Stimulated activated naive CD8-positive, alpha-beta T cell treated with anti-CD3 and anti-CD28 coated beads, Interleukin-15, amount 100 ng/mL, for 72 hours (primary cell): ENCODE measurements around the gene UBL4A.
A peak's percentile ranks its signal among the peaks of the same experiment; 100 is the strongest.

Source experiments
- ATAC-seq: fragments of 150-1000 bp; cut with Tn5 transposase; 2 replicates; pipeline ENCODE4 v1.10.0; 2021; ENCODE audit warnings: mild to moderate bottlenecking, moderate library complexity
- DNase-seq, 2 donors: peaks; one replicate each; pipeline ENCODE4 v3.0.0; 2021 to 2022
- H3K27ac Mint-ChIP-seq, 2 donors: one replicate each; pipeline ENCODE4 v1.8.0; 2022; ENCODE audit warnings: mild to moderate bottlenecking in 2 of 2, mixed read lengths in 2 of 2, moderate library complexity in 2 of 2
- H3K27me3 Mint-ChIP-seq: one replicate; pipeline ENCODE4 v1.8.0; 2022; ENCODE audit warnings: mixed read lengths
- H3K4me1 Mint-ChIP-seq: one replicate; pipeline ENCODE4 v1.8.0; 2022; ENCODE audit warnings: mild to moderate bottlenecking, mixed read lengths
- H3K4me3 Mint-ChIP-seq, 2 donors: one replicate each; pipeline ENCODE4 v1.8.0; 2022; ENCODE audit warnings: mild to moderate bottlenecking in 2 of 2, mixed read lengths in 2 of 2, moderate library complexity in 1 of 2
- H3K9me3 Mint-ChIP-seq, 2 donors: one replicate each; pipeline ENCODE4 v1.8.0; 2022; ENCODE audit warnings: mixed read lengths in 2 of 2

The UBL4A gene

GRCh38 chrX:154486396-154487207, at the start of gene UBL4A:
Gene UBL4A, minus strand, starts transcription at chrX:154486615. Its CDS starts 31 bp downstream, at chrX:154486584.
- ATAC-seq (peak; percentile 39), DNase-seq (peak; percentile 50 to 54)
- Mint-ChIP-seq H3K4me1 (peaks cover 65% of the 10 kb centered on the region), H3K27ac (peak within 1 kb of the TSS in 1 of 2 donors; percentile 82), H3K9me3 (no peaks in the 10 kb centered on the region), H3K27me3 (no peaks in the 10 kb centered on the region), H3K4me3 (peak within 1 kb of the TSS; percentile 73 to 85)

GRCh38 chrX:154535892-154536291, 49.5 kb upstream of the UBL4A start:
- no peak for ATAC-seq
- no peak overlapping the region for H3K4me3 Mint-ChIP-seq
- no peak for DNase-seq
- peaks cover 31% of the 10 kb centered on the region for H3K4me1 Mint-ChIP-seq
- no peak overlapping the region for H3K27ac Mint-ChIP-seq
- H3K9me3 Mint-ChIP-seq: no peaks in the 10 kb centered on the region
- no peaks in the 10 kb centered on the region for H3K27me3 Mint-ChIP-seq

GRCh38 chrX:154534526-154535322, 48.3 kb upstream of the UBL4A start:
- DNase-seq: peak; percentile 83 to 87

DNA sequence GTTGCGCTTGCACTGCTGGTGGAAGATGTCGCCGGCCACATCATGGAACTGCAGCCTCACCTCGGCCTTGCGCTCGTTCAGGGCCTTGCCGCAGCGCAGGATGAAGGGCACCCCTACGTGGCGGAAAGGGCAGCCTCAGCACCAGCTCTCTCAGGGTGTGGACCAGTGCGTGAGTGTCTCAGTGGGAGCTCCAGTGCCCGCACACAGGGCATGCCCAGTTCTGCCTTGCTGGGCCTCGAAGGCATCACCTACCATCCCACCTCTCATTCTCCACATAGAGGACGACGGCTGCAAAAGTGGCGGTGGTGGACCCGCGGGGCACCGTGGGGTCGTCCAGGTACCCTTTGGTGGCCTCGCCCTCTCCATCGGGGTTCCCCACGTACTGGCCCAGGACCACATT, 46.3 kb upstream of the UBL4A start:
- Mint-ChIP-seq H3K4me1 (peaks cover 16% of the 10 kb centered on the region), H3K4me3 (no peak overlapping the region), H3K27me3 (no peaks in the 10 kb centered on the region), H3K27ac (no peak overlapping the region), H3K9me3 (no peaks in the 10 kb centered on the region)
- DNase-seq (no peak), ATAC-seq (no peak)

More at GRCh38 chrX:154534526-154535322, 48.3 kb upstream of the UBL4A start:
- H3K27me3 Mint-ChIP-seq: no peaks in the 10 kb centered on the region
- ATAC-seq: peak; percentile 96
- peaks cover 28% of the 10 kb centered on the region for H3K4me1 Mint-ChIP-seq
- H3K27ac Mint-ChIP-seq: peak overlapping the region in 1 of 2 donors; percentile 78
- no peaks in the 10 kb centered on the region for H3K9me3 Mint-ChIP-seq
- H3K4me3 Mint-ChIP-seq: peak overlapping the region in 1 of 2 donors; percentile 64

DNA sequence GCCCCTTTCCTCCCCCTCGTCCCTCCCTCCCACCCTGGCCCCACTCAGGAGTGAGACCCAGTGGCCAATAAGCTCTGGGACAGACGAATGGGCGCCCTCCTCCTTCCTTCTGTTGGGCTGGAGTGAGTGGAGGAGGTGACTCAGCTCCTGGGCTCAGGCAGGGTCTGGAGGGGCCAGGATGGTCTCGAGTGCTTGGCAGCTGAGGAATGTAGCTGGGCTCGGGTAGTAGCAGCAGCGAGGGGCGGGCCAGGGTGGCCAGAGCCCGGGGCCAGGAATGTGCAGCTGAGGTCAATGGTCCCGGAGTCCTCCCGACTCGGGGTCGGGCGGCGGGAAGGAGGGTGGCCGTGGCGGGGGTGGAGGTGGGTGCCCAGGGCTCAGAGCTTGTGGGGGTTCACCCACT, 45.2 kb upstream of the UBL4A start:
- Mint-ChIP-seq H3K27ac (no peak overlapping the region), H3K27me3 (no peaks in the 10 kb centered on the region), H3K4me3 (no peak overlapping the region), H3K4me1 (peaks cover 22% of the 10 kb centered on the region), H3K9me3 (no peaks in the 10 kb centered on the region)
- DNase-seq (no peak), ATAC-seq (no peak)

- ATAC-seq (no peak), DNase-seq (no peak)
- H3K4me1 Mint-ChIP-seq: peaks cover 32% of the 10 kb centered on the region
- H3K27me3 Mint-ChIP-seq: no peaks in the 10 kb centered on the region
- no peak overlapping the region for H3K27ac Mint-ChIP-seq
- no peaks in the 10 kb centered on the region for H3K9me3 Mint-ChIP-seq
- no peak overlapping the region for H3K4me3 Mint-ChIP-seq
These were observed 43.9 kb upstream of the UBL4A start for GRCh38 chrX:154530286-154530685.

GRCh38 chrX:154529206-154529612, 42.8 kb upstream of the UBL4A start:
- Mint-ChIP-seq H3K4me1 (peaks cover 25% of the 10 kb centered on the region), H3K27me3 (no peaks in the 10 kb centered on the region), H3K27ac (no peak overlapping the region), H3K9me3 (no peaks in the 10 kb centered on the region), H3K4me3 (no peak overlapping the region)
- ATAC-seq (no peak), DNase-seq (no peak)

GRCh38 chrX:154526901-154527675, 40.7 kb upstream of the UBL4A start:
- DNase-seq: peak; percentile 52 to 65
- H3K4me3 Mint-ChIP-seq: peak overlapping the region in 1 of 2 donors; percentile 33
- ATAC-seq: peak; percentile 96
- H3K9me3 Mint-ChIP-seq: no peaks in the 10 kb centered on the region
- no peaks in the 10 kb centered on the region for H3K27me3 Mint-ChIP-seq
- peak overlapping the region in 1 of 2 donors; percentile 74 for H3K27ac Mint-ChIP-seq
- peaks cover 25% of the 10 kb centered on the region for H3K4me1 Mint-ChIP-seq

- Mint-ChIP-seq H3K4me1 (peaks cover 25% of the 10 kb centered on the region), H3K27me3 (no peaks in the 10 kb centered on the region), H3K4me3 (no peak overlapping the region), H3K27ac (peak overlapping the region; percentile 36 to 90), H3K9me3 (no peaks in the 10 kb centered on the region)
- no peak for DNase-seq
- ATAC-seq: no peak
These were observed 39.4 kb upstream of the UBL4A start for GRCh38 chrX:154525606-154526490.

DNA sequence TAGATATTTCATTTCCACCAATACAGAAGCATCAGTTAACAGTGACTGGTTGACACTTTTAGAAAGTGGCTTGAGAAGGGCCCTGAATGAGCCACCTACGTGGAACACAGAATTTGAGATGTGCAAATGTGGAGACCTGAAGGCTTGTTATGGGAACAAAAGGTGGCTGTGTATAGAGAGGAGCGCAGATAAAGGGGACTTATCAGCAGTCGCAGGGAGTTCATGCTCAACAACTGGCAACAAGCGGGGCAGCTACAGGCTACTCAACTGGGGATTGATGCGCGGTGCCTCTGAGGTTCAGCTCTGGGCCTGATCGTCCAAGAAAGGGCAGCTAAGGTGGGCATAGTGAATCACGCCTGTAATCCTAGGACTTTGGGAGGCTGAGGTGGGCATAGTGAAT, 33.0 kb upstream of the UBL4A start:
- H3K4me1 Mint-ChIP-seq: peaks cover 24% of the 10 kb centered on the region
- H3K27me3 Mint-ChIP-seq: no peaks in the 10 kb centered on the region
- H3K4me3 Mint-ChIP-seq: no peak overlapping the region
- no peaks in the 10 kb centered on the region for H3K9me3 Mint-ChIP-seq
- DNase-seq (no peak), ATAC-seq (no peak)
- H3K27ac Mint-ChIP-seq: no peak overlapping the region

DNA sequence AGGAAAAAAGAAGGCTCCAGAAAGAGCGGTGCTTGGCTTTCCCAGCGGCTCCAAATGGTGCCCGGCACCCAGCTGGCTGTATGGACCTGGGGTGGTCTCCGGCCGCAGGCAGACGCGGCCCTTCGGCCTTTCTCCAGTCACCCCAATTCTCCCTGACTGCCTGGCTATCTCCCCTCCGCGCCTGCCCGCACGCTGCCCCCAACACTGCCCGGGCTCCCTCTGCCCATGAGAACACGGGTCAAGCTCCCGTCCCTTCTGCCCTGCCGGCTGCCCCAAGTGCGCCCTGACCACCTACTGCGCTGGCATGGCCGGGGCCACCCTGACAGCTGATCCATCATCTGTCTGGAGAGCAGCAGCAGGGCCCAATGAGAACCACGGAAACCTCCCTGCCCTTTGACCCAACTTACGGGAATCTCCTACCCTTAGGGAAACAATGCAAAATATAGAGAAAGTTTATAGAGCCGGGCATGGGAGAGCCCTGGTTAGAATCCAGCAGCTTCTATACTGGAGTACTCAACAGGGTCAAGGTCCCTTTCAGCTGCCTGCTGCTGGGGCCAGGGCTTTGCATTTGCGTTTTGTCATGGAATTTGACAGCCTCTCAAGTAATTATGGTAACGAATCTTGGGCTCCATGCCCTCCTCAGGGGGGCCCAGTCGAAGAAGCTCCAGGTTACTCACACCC, 30.8 kb upstream of the UBL4A start:
- H3K4me1 Mint-ChIP-seq: peaks cover 40% of the 10 kb centered on the region
- ATAC-seq: no peak
- no peaks in the 10 kb centered on the region for H3K9me3 Mint-ChIP-seq
- no peak overlapping the region for H3K27ac Mint-ChIP-seq
- peak overlapping the region in 1 of 2 donors; percentile 44 for H3K4me3 Mint-ChIP-seq
- no peak for DNase-seq
- H3K27me3 Mint-ChIP-seq: no peaks in the 10 kb centered on the region

GRCh38 chrX:154516656-154517100, 30.3 kb upstream of the UBL4A start:
- peak overlapping the region; percentile 96 to 97 for H3K4me3 Mint-ChIP-seq
- peak; percentile 8 for ATAC-seq
- H3K27ac Mint-ChIP-seq: peak overlapping the region; percentile 76 to 92
- DNase-seq: no peak
- no peaks in the 10 kb centered on the region for H3K9me3 Mint-ChIP-seq
- H3K27me3 Mint-ChIP-seq: no peaks in the 10 kb centered on the region
- H3K4me1 Mint-ChIP-seq: peaks cover 45% of the 10 kb centered on the region

DNA sequence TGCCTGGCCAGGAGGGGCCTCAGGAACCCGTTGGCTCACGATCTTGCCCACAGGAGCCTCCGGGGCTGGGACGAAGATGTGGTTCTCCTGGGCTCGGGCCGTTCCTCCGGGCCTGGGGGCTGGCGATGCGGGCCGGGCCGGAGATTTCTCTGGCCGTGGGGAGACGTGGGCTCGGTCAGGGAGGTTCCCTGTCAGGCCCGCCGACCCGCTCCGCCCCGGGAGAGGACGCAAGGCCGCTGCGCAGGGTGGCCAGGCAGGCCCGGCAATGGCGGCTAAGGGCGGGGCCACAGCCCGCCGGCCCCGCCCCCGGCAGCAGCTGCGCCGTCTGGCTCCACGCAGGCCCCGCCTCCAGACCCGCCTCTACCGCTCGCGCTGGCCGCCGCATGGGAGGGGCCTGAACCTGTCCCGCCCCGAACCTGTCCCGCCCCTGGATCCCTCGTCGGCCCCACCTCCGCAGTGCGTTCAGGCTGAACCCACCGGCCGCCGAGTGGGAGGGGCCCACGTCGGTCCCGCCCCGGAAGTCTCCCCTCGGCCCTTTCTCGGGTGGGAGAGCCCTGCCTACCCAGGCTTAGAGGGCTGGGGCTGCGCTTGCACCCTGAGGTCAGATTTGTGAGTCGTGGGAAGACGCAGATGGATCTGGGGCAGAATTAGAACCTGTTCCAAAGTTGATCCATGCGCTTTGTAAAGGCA, 29.7 kb upstream of the UBL4A start, which contains the start of gene FAM3A:
TSS of gene FAM3A (minus strand) at position 267 of the 690 bp plus-strand sequence. CDS start 460 bp downstream, outside the sequence.
- no peaks in the 10 kb centered on the region for H3K9me3 Mint-ChIP-seq
- H3K27ac Mint-ChIP-seq: peak within 1 kb of the TSS; percentile 86 to 96
- ATAC-seq (peak; percentile 96), DNase-seq (peak; percentile 89 to 92)
- peak within 1 kb of the TSS; percentile 96 to 97 for H3K4me3 Mint-ChIP-seq
- H3K4me1 Mint-ChIP-seq: peaks cover 51% of the 10 kb centered on the region
- H3K27me3 Mint-ChIP-seq: no peaks in the 10 kb centered on the region
